ENCODE results near the gene NEK3. TPM values are rescaled to one million over a fixed set of nuclear protein-coding genes. Genes with fewer than 3 reads are reported as not detected.
"Not testable (repeated sequence)": the region's sequence is repeated elsewhere in the genome, so short reads cannot be mapped to it uniquely, and the experiment has no call there.

Gene NEK3
- total RNA-seq, 1 donor from 2014 or later: 8.4 TPM

GRCh38 chr13:52125547-52125946 is 33.9 kb downstream of the NEK3 start:
- no peak for DNase-seq (ENCODE audit: low spot score)

GRCh38 chr13:52118595-52118994 is 40.8 kb downstream of the NEK3 start:
- no peak for DNase-seq (ENCODE audit: low spot score)

GRCh38 chr13:52118095-52118494 is 41.3 kb downstream of the NEK3 start:
- DNase-seq (ENCODE audit: low spot score): no peak

GRCh38 chr13:52112591-52112990 is 46.8 kb downstream of the NEK3 start:
- no peak for DNase-seq (ENCODE audit: low spot score)

GRCh38 chr13:52109116-52109670 is 50.2 kb downstream of the NEK3 start:
- no peak for DNase-seq (ENCODE audit: low spot score)

- no peak for DNase-seq (ENCODE audit: low spot score)
Observed at GRCh38 chr13:52105841-52106240, 53.6 kb downstream of the NEK3 start.

- DNase-seq (ENCODE audit: low spot score): no peak
Observed at GRCh38 chr13:52104624-52105023, 54.8 kb downstream of the NEK3 start.

- no peak for DNase-seq (ENCODE audit: low spot score)
Observed at GRCh38 chr13:52103386-52103785, 56.0 kb downstream of the NEK3 start.

- not testable (repeated sequence) for DNase-seq (ENCODE audit: low spot score)
Observed at GRCh38 chr13:52102423-52102822, 57.0 kb downstream of the NEK3 start.

- no peak for DNase-seq (ENCODE audit: low spot score)
Observed at GRCh38 chr13:52097197-52097596, 62.2 kb downstream of the NEK3 start.

GRCh38 chr13:52096748-52097147 is 62.6 kb downstream of the NEK3 start:
- no peak for DNase-seq (ENCODE audit: low spot score)

GRCh38 chr13:52096062-52096461 is 63.3 kb downstream of the NEK3 start:
- no peak for DNase-seq (ENCODE audit: low spot score)

- no peak for DNase-seq (ENCODE audit: low spot score)
Observed at GRCh38 chr13:52092087-52092486, 67.3 kb downstream of the NEK3 start.

- DNase-seq (ENCODE audit: low spot score): no peak
Observed at GRCh38 chr13:52091473-52091872, 67.9 kb downstream of the NEK3 start.

- no peak for DNase-seq (ENCODE audit: low spot score)
Observed at GRCh38 chr13:52085421-52085820, 74.0 kb downstream of the NEK3 start.

GRCh38 chr13:52084981-52085380 is 74.4 kb downstream of the NEK3 start:
- DNase-seq (ENCODE audit: low spot score): not testable (repeated sequence)

Other genes starting within 250 kb of the NEK3 start
- 54.9 TPM for gene ATP7B, start 148.1 kb downstream of the NEK3 start, total RNA-seq
- gene ALG11, start 147.2 kb downstream of the NEK3 start, total RNA-seq: 37.3 TPM
- 20.1 TPM for gene UTP14C, start 134.9 kb downstream of the NEK3 start, total RNA-seq
- gene NEK5, start 30.5 kb downstream of the NEK3 start, total RNA-seq: 0.29 TPM
- gene THSD1, start 246.6 kb upstream of the NEK3 start, total RNA-seq: 2.9 TPM